Activated CD4-positive, CD25-positive, alpha-beta regulatory T cell treated with anti-CD3 and anti-CD28 coated beads, Interleukin-2, amount 50 U/mL, for 24 hours (primary cell): Measurements from ENCODE around the gene THSD4.

Experiments used
- ATAC-seq, 2 donors: fragments of 150-1000 bp; cut with Tn5 transposase; one replicate each; pipeline ENCODE4 v1.10.0; 2021; ENCODE audit warnings: mild to moderate bottlenecking in 1 of 2, moderate library complexity in 1 of 2

The THSD4 gene

GRCh38 chr15:71465131-71465955 is 350.1 kb downstream of the THSD4 start:
- ATAC-seq, result no peak

GRCh38 chr15:71468715-71469114 is 353.4 kb downstream of the THSD4 start:
- no peak for ATAC-seq

GRCh38 chr15:71469413-71469812 is 354.1 kb downstream of the THSD4 start:
- ATAC-seq, result no peak

- peak in 1 of 2 donors; percentile 33 for ATAC-seq
Observed at GRCh38 chr15:71471347-71471746, 356.1 kb downstream of the THSD4 start.

- ATAC-seq, result no peak
Observed at GRCh38 chr15:71472566-71472965, 357.3 kb downstream of the THSD4 start.

- ATAC-seq, result no peak
Observed at GRCh38 chr15:71473751-71474150, 358.5 kb downstream of the THSD4 start.

- no peak for ATAC-seq
Observed at GRCh38 chr15:71476823-71477222, 361.6 kb downstream of the THSD4 start.

- no peak for ATAC-seq
Observed at GRCh38 chr15:71480556-71480955, 365.3 kb downstream of the THSD4 start.

- ATAC-seq, result no peak
Observed at GRCh38 chr15:71484080-71484479, 368.8 kb downstream of the THSD4 start.

GRCh38 chr15:71485094-71485693 is 369.9 kb downstream of the THSD4 start:
- no peak for ATAC-seq

- ATAC-seq, result no peak
Observed at GRCh38 chr15:71489570-71489969, 374.3 kb downstream of the THSD4 start.

- ATAC-seq, result no peak
Observed at GRCh38 chr15:71493526-71493925, 378.3 kb downstream of the THSD4 start.

- ATAC-seq, result no peak
Observed at GRCh38 chr15:71494563-71495397, 379.5 kb downstream of the THSD4 start.

GRCh38 chr15:71495398-71495780 is 380.1 kb downstream of the THSD4 start:
- no peak for ATAC-seq

GRCh38 chr15:71496336-71496955 is 381.2 kb downstream of the THSD4 start:
- ATAC-seq, result no peak

GRCh38 chr15:71501344-71502076 is 386.2 kb downstream of the THSD4 start:
- ATAC-seq, result no peak

- no peak for ATAC-seq
Observed at GRCh38 chr15:71502077-71502432, 386.8 kb downstream of the THSD4 start.

- no peak for ATAC-seq
Observed at GRCh38 chr15:71505962-71506361, 390.7 kb downstream of the THSD4 start.

- no peak for ATAC-seq
Observed at GRCh38 chr15:71506946-71507345, 391.7 kb downstream of the THSD4 start.

GRCh38 chr15:71508081-71508682 is 392.9 kb downstream of the THSD4 start:
- ATAC-seq, result no peak

- ATAC-seq, result no peak
Observed at GRCh38 chr15:71509139-71509538, 393.9 kb downstream of the THSD4 start.

GRCh38 chr15:71510763-71511162 is 395.5 kb downstream of the THSD4 start:
- ATAC-seq, result no peak
